Fibroblast of peridontal ligament (primary cell): ENCODE data around the gene UBE2S.
"Not testable (repeated sequence)": the region's sequence is repeated elsewhere in the genome, so short reads cannot be mapped to it uniquely, and the experiment has no call there.

ENCODE experiments used
- DNase-seq: peaks from one replicate; pipeline ENCODE4 v3.0.0-alpha.2; 2010; ENCODE audit errors: extremely low read depth

Gene UBE2S

GRCh38 chr19:55440411-55441105 is 33.0 kb upstream of the UBE2S start:
- no peak for DNase-seq

GRCh38 chr19:55439052-55439451 is 31.5 kb upstream of the UBE2S start:
- no peak for DNase-seq

- DNase-seq, result peak; percentile 56
Observed at GRCh38 chr19:55437410-55437809, 29.8 kb upstream of the UBE2S start.

GRCh38 chr19:55436847-55437246 is 29.3 kb upstream of the UBE2S start:
- no peak for DNase-seq

GRCh38 chr19:55435020-55435419 is 27.4 kb upstream of the UBE2S start:
- no peak for DNase-seq

GRCh38 chr19:55434356-55434919 is 26.9 kb upstream of the UBE2S start:
- no peak for DNase-seq

- no peak for DNase-seq
Observed at GRCh38 chr19:55433292-55433691, 25.7 kb upstream of the UBE2S start.

GRCh38 chr19:55432241-55432959 is 24.8 kb upstream of the UBE2S start:
- no peak for DNase-seq

GRCh38 chr19:55431183-55431582 is 23.6 kb upstream of the UBE2S start:
- no peak for DNase-seq

- DNase-seq, result no peak
Observed at GRCh38 chr19:55426042-55426441, 18.5 kb upstream of the UBE2S start.

- no peak for DNase-seq
Observed at GRCh38 chr19:55424518-55424917, 16.9 kb upstream of the UBE2S start.

GRCh38 chr19:55423225-55424005 is 15.8 kb upstream of the UBE2S start:
- DNase-seq, result no peak

- DNase-seq, result not testable (repeated sequence)
Observed at GRCh38 chr19:55421281-55421680, 13.7 kb upstream of the UBE2S start.

- DNase-seq, result no peak
Observed at GRCh38 chr19:55419624-55420236, 12.1 kb upstream of the UBE2S start.

GRCh38 chr19:55419103-55419502 is 11.5 kb upstream of the UBE2S start:
- DNase-seq, result no peak

- DNase-seq, result peak; percentile 90
Observed at GRCh38 chr19:55418185-55418584, 10.6 kb upstream of the UBE2S start.

- DNase-seq, result no peak
Observed at GRCh38 chr19:55410168-55410567, 2.6 kb upstream of the UBE2S start.

- DNase-seq, result not testable (repeated sequence)
Observed at GRCh38 chr19:55409179-55409578, 1.6 kb upstream of the UBE2S start.

GRCh38 chr19:55408533-55408872 is 915 bp upstream of the UBE2S start:
- DNase-seq, result no peak

GRCh38 chr19:55407800-55408532 is 378 bp upstream of the UBE2S start:
- peak; percentile 99 for DNase-seq

- peak; percentile 25 for DNase-seq
Observed at GRCh38 chr19:55406826-55407549, 600 bp downstream of the UBE2S start.
